HUES6 (cell line): ENCODE results near the gene GNG8.

Experiments
- H3K27ac ChIP-seq: 2 replicates; pipeline ENCODE4 v1.7.0; 2013; ENCODE audit warnings: low read depth, mild to moderate bottlenecking, low read length, inconsistent platforms
- H3K27me3 ChIP-seq: 2 replicates; pipeline ENCODE4 v1.6.1; 2013; ENCODE audit warnings: low read length; ENCODE audit not compliant: control insufficient read depth, insufficient read depth
- H3K36me3 ChIP-seq: 2 replicates; pipeline ENCODE4 v1.6.1; 2013; ENCODE audit warnings: low read length; ENCODE audit not compliant: control insufficient read depth, insufficient read depth
- H3K4me1 ChIP-seq: 2 replicates; pipeline ENCODE4 v1.6.1; 2013; ENCODE audit warnings: low read length; ENCODE audit not compliant: control insufficient read depth, insufficient read depth
- H3K4me3 ChIP-seq: 2 replicates; pipeline ENCODE4 v1.5.1; 2013; ENCODE audit warnings: low read depth, low read length
- H3K9ac ChIP-seq: one replicate; pipeline ENCODE4 v1.6.1; 2013; ENCODE audit warnings: mild to moderate bottlenecking, low read length
- H3K9me3 ChIP-seq: 2 replicates; pipeline ENCODE4 v1.6.1; 2013; ENCODE audit warnings: low read depth, low read length; ENCODE audit not compliant: control insufficient read depth, insufficient read depth

Gene GNG8

DNA sequence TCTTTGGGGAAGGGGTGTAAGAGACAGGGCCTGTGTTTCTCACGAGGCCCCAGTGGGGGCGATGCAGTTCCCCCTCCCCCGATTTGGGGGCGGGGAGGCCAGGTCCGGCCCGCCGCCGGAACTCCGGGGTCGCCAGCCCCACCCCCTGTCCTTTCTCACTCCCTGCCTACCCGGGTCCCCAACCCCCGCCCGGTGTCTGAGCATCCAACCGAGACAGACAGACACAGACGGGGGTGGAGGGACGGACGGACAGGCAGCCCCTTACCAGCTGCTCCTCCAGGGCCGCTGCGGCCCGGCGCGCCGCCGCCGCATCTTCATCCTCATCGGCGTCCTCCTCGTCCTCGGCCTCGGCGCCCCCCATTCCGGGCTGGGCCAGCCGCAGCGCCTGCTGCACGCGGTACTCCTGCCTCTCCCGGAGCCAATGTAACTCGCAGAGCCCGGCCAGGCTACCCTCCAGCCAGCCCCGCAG is 24.6 kb upstream of the GNG8 start:
- peaks cover 15% of the 10 kb centered on the region for H3K4me1 ChIP-seq
- H3K9ac ChIP-seq, result peak overlapping the region; percentile 61
- H3K36me3 ChIP-seq, result no peaks in the 10 kb centered on the region
- H3K9me3 ChIP-seq, result no peaks in the 10 kb centered on the region
- peak overlapping the region; percentile 49 for H3K4me3 ChIP-seq
- no peak overlapping the region; the same call in 1 of the 2 replicates for H3K27ac ChIP-seq
- H3K27me3 ChIP-seq, result peaks cover 22% of the 10 kb centered on the region; the same call in 1 of the 2 replicates

DNA sequence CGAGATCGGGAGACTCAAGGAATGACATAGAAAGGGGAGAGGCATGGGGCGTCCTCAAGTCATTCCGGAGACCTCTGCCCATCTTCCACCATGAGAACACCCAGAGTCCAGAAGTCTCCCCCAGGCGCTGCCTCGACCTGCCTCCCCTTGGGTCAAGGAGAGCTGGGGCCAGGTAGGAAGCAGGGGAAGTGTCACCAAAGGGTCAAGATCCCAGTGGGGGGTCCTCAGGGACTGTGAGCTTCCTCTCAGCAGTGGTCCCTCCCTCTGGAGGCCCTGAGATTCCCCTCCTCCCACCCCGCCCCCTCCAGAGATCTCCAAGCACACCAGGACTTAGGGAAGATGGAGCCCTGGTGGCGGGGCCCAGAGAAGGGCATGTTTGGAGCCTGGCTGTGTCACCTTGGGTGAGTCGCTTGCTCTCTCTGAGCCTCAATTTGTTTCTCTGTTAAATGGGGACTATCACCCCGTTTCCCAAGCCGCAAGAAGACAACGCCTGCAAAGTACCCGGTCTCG is 24.1 kb upstream of the GNG8 start:
- Histone ChIP-seq H3K36me3 (no peaks in the 10 kb centered on the region), H3K27ac (no peak overlapping the region; the same call in 1 of the 2 replicates), H3K4me3 (peak overlapping the region; percentile 49), H3K27me3 (peaks cover 22% of the 10 kb centered on the region; the same call in 1 of the 2 replicates), H3K9ac (peak overlapping the region; percentile 61), H3K9me3 (no peaks in the 10 kb centered on the region), H3K4me1 (peaks cover 16% of the 10 kb centered on the region)

DNA sequence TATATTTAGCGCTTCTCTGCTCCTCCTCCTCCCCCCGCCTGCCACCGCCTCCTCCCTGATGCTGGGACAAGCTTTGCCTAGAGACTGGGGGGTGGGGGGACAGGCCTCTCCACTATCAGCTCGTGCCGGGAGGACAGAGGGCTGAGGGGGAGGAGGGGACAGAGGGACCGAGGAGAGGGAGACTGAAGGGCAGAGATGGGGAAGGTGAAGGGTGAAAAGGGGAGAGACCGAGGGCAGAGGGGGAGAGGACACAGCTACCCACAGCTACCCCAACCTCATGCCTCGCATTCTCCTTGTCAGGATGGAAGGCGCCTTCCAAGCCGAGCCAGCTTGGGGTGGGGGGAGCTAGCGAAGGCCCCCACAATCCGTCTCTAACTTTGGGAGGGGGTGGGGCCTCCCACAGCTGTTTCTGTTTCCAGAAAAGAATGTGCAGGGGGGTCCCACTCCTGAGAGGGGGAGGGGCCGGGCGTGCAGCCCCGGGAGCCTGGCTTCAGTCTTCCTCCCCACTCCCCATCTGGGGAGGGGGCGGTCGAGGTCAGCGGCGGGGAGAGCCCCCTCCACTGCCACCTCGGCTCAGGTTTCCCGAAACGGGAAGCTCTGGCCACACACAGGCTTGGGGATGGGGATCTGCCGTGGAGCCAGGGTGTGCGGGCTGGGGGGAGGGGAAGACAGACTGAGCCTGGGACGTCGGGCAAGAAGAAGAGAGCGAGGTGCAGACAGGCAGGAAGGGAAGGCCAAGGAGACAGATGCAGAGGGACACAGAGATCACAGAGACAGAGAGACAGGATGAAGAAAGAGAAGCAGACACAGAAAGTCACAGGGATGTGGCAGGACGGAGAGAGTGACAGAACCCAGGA is 23.4 kb upstream of the GNG8 start:
- no peaks in the 10 kb centered on the region for H3K36me3 ChIP-seq
- H3K27ac ChIP-seq, result no peak overlapping the region
- peaks cover 22% of the 10 kb centered on the region; the same call in 1 of the 2 replicates for H3K27me3 ChIP-seq
- H3K4me3 ChIP-seq, result peak overlapping the region; percentile 49
- no peaks in the 10 kb centered on the region for H3K9me3 ChIP-seq
- peak overlapping the region; percentile 29 for H3K9ac ChIP-seq
- H3K4me1 ChIP-seq, result peaks cover 19% of the 10 kb centered on the region

DNA sequence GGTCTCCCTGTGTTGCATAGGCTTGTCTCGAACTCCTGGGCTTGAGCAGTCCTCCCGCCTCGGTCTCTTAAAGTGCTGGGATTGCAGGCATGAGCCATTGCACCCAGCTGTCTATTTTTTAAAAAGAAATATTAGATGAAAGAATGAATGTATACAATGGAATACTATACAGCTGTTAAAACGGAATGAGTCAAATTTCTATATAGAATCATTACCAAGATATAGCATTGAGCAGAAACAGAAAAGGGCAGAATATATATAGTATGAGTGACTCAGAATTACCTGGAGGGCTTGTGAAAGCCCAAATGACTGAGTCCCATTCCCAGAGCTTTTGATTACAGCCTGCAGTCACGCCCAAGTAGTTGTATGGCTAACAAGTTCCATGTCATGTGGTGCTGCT is 20.5 kb upstream of the GNG8 start:
- no peak overlapping the region for H3K27ac ChIP-seq
- H3K36me3 ChIP-seq, result no peaks in the 10 kb centered on the region
- H3K9ac ChIP-seq, result no peak overlapping the region
- H3K4me3 ChIP-seq, result no peak overlapping the region
- no peaks in the 10 kb centered on the region for H3K9me3 ChIP-seq
- H3K4me1 ChIP-seq, result peaks cover 20% of the 10 kb centered on the region
- H3K27me3 ChIP-seq, result peaks cover 26% of the 10 kb centered on the region; the same call in 1 of the 2 replicates

DNA sequence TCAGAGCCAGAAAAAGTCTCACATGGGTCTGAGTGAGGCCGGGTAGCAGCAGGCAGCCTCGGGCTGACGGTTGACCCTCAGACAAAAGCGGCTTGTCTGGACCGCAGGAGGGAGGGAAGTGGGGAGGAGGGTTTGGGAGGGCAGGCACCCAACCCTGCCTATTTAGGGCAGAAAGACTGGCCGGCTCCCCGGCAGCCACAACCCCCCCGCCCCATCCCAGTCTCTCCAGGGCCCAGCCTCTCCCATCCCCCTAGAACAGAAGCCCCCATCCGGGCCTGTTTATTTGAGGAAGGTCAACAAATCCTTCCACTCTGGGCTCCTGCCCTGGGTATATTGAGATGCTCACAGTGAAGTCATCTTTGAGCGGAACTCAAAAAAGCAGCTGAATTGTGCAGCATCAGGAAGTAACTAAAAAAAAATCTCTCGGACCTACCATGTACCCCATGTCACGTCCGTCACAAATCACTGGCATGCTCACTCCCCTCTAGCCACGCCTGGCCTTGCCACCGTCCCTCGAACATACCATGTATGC is 18.7 kb upstream of the GNG8 start:
- Histone ChIP-seq H3K36me3 (no peaks in the 10 kb centered on the region), H3K27ac (no peak overlapping the region), H3K9me3 (no peaks in the 10 kb centered on the region), H3K27me3 (peaks cover 29% of the 10 kb centered on the region), H3K4me3 (no peak overlapping the region), H3K4me1 (peaks cover 15% of the 10 kb centered on the region), H3K9ac (no peak overlapping the region)

DNA sequence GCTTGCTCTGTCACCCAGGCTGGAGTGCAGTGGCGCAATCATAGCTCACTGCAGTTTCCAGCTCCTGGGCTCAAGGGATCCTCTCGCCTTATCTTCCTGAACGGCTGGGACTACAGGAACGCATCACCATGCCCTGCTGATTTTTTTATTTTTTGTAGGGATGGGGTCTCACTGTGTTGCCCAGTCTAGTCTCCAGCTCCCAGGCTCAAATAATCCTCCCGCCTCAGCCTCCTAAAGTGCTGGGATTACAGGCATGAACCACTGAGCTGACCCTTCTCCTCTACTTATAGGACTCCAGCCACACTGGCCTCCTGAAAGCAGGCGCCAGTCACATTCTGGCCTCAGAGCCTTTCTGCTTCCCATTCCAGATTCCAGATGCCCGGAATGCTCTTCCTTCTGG is 14.4 kb upstream of the GNG8 start:
- Histone ChIP-seq H3K4me3 (no peak overlapping the region), H3K9me3 (no peaks in the 10 kb centered on the region), H3K27me3 (peaks cover 51% of the 10 kb centered on the region), H3K36me3 (no peaks in the 10 kb centered on the region), H3K9ac (no peak overlapping the region), H3K27ac (no peak overlapping the region), H3K4me1 (peaks cover 9% of the 10 kb centered on the region)

DNA sequence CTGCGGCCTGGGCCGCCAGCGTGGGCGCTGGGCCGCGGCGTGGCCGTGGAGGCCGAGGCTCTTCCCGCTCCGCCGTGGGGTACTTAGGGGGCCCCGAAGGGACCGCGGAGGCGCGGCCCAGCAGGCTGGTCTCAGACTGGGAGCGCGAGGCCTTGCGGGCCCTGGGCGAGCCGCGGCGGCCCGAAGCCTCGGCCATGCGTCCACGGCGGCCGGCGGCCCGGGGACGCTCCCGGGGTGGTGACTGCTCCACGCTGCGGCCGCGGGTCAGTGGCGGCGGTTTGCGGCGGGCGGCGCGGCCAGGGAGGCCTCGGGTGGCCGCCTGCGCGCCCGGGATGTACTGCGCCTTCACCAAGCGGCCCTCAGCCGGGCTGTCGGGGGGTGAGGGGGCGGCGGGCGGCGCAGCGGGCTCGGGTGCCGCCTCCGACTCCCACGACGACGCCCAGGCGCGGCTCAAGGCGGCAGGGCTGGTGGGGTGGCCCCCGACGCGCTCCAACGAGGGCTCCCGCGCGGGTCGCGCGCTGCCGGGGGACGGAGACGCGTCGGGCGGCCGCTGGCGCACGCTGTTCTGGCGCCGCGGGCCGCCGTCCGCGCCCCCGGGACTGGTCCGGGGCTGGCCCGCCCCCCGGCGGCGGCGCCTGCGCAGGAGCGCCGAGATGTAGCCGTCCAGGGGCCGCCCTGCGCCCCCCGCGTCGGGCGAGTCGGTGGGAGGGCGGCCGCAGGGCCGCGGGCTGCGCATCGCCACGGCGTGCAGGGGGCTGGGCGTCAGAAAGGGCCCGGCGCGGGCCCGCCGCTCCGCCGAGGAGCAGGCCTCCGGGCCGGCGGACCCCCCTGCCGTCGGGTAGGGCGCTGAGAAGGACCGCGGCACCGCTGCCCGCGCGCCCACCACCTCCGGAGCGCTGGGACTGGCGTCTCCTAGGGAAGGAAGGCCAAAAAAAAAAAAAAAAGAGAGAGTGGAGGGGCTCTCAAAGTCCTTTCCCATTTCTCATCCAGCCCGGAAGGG is 13.3 kb upstream of the GNG8 start:
- no peak overlapping the region for H3K27ac ChIP-seq
- H3K4me1 ChIP-seq, result peaks cover 9% of the 10 kb centered on the region; the same call in 1 of the 2 replicates
- peak overlapping the region; percentile 44; the same call in 1 of the 2 replicates for H3K4me3 ChIP-seq
- H3K27me3 ChIP-seq, result peaks cover 57% of the 10 kb centered on the region
- H3K9me3 ChIP-seq, result no peaks in the 10 kb centered on the region
- no peak overlapping the region for H3K9ac ChIP-seq
- H3K36me3 ChIP-seq, result no peaks in the 10 kb centered on the region

DNA sequence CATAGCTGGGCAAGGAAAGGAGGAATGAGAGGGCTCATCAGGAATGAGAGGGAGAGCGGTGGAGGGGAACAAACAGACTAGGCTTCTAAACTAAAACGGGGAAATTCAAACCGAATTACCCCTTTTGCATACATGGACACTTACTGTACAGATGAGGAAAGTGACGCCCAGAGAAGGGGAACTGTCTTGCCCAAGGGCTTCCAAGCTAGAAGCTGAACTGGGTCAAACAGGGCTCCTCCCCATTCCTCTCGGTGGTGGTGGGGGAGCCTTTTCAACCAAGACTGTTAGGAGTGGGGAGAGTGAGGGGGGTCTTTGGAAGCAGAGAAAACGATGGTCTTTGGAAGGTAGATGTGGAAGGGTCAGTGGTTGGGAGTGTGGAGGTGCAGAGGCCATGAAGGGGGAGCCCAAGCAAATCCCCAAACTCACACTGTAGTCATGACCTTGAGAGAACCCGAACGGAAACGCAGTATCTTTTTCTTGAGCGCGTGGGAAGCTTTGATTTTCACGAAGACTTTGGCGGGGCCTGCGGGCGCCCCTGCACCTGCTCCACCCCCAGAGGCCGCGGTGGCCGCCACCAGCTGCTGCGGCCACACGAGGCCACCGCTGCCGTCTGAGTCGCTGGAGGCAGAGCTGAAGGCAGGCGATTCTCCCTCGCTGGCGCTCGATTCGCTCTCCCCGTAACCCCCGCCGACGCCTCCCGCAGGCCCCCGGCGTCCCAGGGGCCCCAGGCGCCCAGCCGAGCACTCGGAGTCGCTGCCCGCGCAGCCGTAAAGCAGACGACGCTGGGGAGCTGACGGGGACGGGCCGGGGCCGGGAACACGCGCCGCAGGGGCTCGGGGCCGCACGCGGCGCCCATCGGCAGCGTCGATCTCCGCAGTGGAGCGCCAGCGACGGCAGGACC is 12.3 kb upstream of the GNG8 start:
- peaks cover 57% of the 10 kb centered on the region for H3K27me3 ChIP-seq
- peaks cover 4% of the 10 kb centered on the region; the same call in 1 of the 2 replicates for H3K4me1 ChIP-seq
- no peak overlapping the region for H3K9ac ChIP-seq
- H3K36me3 ChIP-seq, result no peaks in the 10 kb centered on the region
- H3K27ac ChIP-seq, result no peak overlapping the region
- H3K4me3 ChIP-seq, result peak overlapping the region; percentile 44; the same call in 1 of the 2 replicates
- H3K9me3 ChIP-seq, result no peaks in the 10 kb centered on the region

DNA sequence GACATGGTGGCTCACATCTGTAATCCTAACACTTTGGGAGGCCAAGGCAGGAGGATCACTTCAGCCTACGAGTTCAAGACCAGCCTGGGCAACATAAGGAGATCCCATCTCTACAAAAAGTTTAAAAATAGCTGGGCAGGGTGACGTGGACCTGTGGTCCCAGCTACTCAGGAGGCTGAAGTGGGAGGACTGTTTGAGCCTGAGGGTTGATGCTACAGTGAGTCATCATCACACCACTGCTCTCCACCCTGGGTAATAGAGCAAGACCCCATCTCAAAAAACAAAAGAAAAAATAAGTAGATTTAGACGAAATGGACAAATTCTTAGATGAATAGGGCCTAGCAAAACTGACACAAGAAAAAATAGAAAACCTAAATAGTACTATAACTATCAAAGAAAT is 10.4 kb upstream of the GNG8 start:
- H3K36me3 ChIP-seq, result no peaks in the 10 kb centered on the region
- H3K27me3 ChIP-seq, result peaks cover 59% of the 10 kb centered on the region
- no peak overlapping the region for H3K4me3 ChIP-seq
- H3K27ac ChIP-seq, result no peak overlapping the region
- peaks cover 4% of the 10 kb centered on the region; the same call in 1 of the 2 replicates for H3K4me1 ChIP-seq
- no peaks in the 10 kb centered on the region for H3K9me3 ChIP-seq
- no peak overlapping the region for H3K9ac ChIP-seq

DNA sequence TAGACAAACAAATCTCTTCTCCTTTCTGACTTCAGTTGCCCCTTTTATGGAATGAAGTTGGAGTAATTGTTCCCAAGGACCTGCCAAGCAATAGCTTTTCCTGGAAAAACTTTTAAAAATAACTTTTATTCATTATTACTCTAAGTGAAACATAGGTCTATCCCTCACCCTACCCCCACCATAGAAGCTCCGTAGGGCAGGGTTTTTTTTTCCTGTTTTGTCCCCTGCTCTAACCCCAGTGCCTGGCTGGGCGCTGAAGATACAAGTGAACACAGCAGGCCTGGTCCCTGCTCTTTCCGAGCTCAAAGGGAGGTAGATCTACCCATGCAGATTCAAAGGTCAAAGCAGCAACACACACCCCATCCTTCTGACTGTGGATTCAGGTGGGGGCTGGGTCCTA is 8.7 kb upstream of the GNG8 start:
- Histone ChIP-seq H3K27ac (no peak overlapping the region), H3K9ac (no peak overlapping the region), H3K9me3 (no peaks in the 10 kb centered on the region), H3K27me3 (peaks cover 63% of the 10 kb centered on the region), H3K36me3 (no peaks in the 10 kb centered on the region), H3K4me3 (no peak overlapping the region), H3K4me1 (peaks cover 9% of the 10 kb centered on the region; the same call in 1 of the 2 replicates)
